GM23338 (cell line): Measurements from ENCODE around the gene ERAP2. TPM values are rescaled to one million over a fixed set of nuclear protein-coding genes. Genes with fewer than 3 reads are reported as not detected.

Source experiments
- ATAC-seq: fragments of 200-7000 bp; cut with Tn5 transposase; 3 replicates; pipeline ENCODE4 v1.9.1; 2020
- DNase-seq: peaks from one replicate; pipeline ENCODE4 v3.0.0-alpha.2; 2015; ENCODE audit warnings: low spot score
- H2AFZ ChIP-seq: fragments of 200-600 bp; sonication (generic); 2 replicates; pipeline ENCODE4 v1.8.0; 2016; ENCODE audit warnings: antibody characterized with exemption, mild to moderate bottlenecking, moderate library complexity
- H3F3A ChIP-seq: fragments of 200-600 bp; sonication (generic); replicated peaks from 2 replicates; pipeline ENCODE4 v1.8.0; 2017; ENCODE audit warnings: antibody characterized with exemption, mixed run types, low read depth
- H3K27ac ChIP-seq: fragments of 200-600 bp; sonication (generic); 2 replicates; pipeline ENCODE4 v1.6.1; 2016; ENCODE audit warnings: low read depth
- H3K27me3 ChIP-seq: fragments of 200-600 bp; sonication (generic); 2 replicates; pipeline ENCODE4 v1.8.0; 2016; ENCODE audit warnings: mild to moderate bottlenecking, mixed run types, moderate library complexity; ENCODE audit not compliant: insufficient read depth
- H3K36me3 ChIP-seq: fragments of 200-600 bp; sonication (generic); 2 replicates; pipeline ENCODE4 v1.8.0; 2016; ENCODE audit warnings: mild to moderate bottlenecking; ENCODE audit not compliant: insufficient read depth
- H3K4me1 ChIP-seq: fragments of 200-600 bp; sonication (generic); 2 replicates; pipeline ENCODE4 v1.8.0; 2016; ENCODE audit warnings: mild to moderate bottlenecking, moderate library complexity; ENCODE audit not compliant: insufficient read depth
- H3K4me2 ChIP-seq: fragments of 200-600 bp; sonication (generic); 2 replicates; pipeline ENCODE4 v1.7.1; 2017; ENCODE audit warnings: mixed run types
- H3K4me3 ChIP-seq: fragments of 200-600 bp; sonication (generic); 2 replicates; pipeline ENCODE4 v1.6.1; 2016; ENCODE audit warnings: mixed run types
- H3K79me2 ChIP-seq: fragments of 200-600 bp; sonication (generic); replicated peaks from 2 replicates; pipeline ENCODE4 v1.8.0; 2017; ENCODE audit warnings: mild to moderate bottlenecking; ENCODE audit not compliant: insufficient read depth
- H3K9me2 ChIP-seq: fragments of 200-600 bp; sonication (generic); 2 replicates; pipeline ENCODE4 v1.8.0; 2017; ENCODE audit not compliant: insufficient read depth
- H4K20me1 ChIP-seq: fragments of 200-600 bp; sonication (generic); replicated peaks from 2 replicates; pipeline ENCODE4 v1.8.0; 2017; ENCODE audit warnings: mild to moderate bottlenecking; ENCODE audit not compliant: insufficient read depth
- H3K27ac Mint-ChIP-seq: 2 replicates; pipeline ENCODE4 v1.8.0; 2020; ENCODE audit warnings: inconsistent platforms, mild to moderate bottlenecking, moderate library complexity, mixed read lengths
- H3K27me3 Mint-ChIP-seq: 3 replicates; pipeline ENCODE4 v1.8.0; 2022; ENCODE audit warnings: low read depth, mild to moderate bottlenecking, moderate library complexity, mixed read lengths, inconsistent platforms; ENCODE audit not compliant: insufficient read depth, poor library complexity
- H3K36me3 Mint-ChIP-seq: 3 replicates; pipeline ENCODE4 v1.8.0; 2021; ENCODE audit warnings: low read depth, mild to moderate bottlenecking, inconsistent platforms, moderate library complexity, mixed read lengths
- H3K4me1 Mint-ChIP-seq: 3 replicates; pipeline ENCODE4 v1.8.0; 2020; ENCODE audit warnings: mild to moderate bottlenecking, inconsistent platforms, mixed read lengths
- H3K4me3 Mint-ChIP-seq: 3 replicates; pipeline ENCODE4 v1.8.0; 2021; ENCODE audit warnings: moderate library complexity, mild to moderate bottlenecking, inconsistent platforms, mixed read lengths
- H3K9me3 Mint-ChIP-seq: 3 replicates; pipeline ENCODE4 v1.8.0; 2020; ENCODE audit warnings: moderate library complexity, mild to moderate bottlenecking, inconsistent platforms, mixed read lengths
- CREB1 ChIP-seq: fragments of 250-450 bp; sonication (Bioruptor Pico); IDR thresholded peaks from 2 replicates; pipeline ENCODE4 v1.5.0; 2020; ENCODE audit warnings: low read depth, mild to moderate bottlenecking, moderate library complexity
- ETS1 ChIP-seq: IDR thresholded peaks from 2 replicates; pipeline ENCODE4 v1.6.1; 2016; ENCODE audit warnings: antibody characterized with exemption
- EZH2 ChIP-seq: fragments of 200-600 bp; sonication (generic); IDR thresholded peaks from one replicate; pipeline ENCODE4 v1.8.0; 2017; ENCODE audit warnings: antibody characterized with exemption, mild to moderate bottlenecking, low read depth; ENCODE audit not compliant: unreplicated experiment
- EZH2phosphoT487 ChIP-seq: fragments of 200-600 bp; sonication (generic); IDR thresholded peaks from one replicate; pipeline ENCODE4 v1.8.1; 2018; ENCODE audit warnings: antibody characterized with exemption; ENCODE audit not compliant: unreplicated experiment
- JUNB ChIP-seq: IDR thresholded peaks from one replicate; pipeline ENCODE4 v1.6.1; 2016; ENCODE audit warnings: antibody characterized with exemption; ENCODE audit not compliant: unreplicated experiment
- NANOG ChIP-seq: IDR thresholded peaks from 2 replicates; pipeline ENCODE4 v1.6.1; 2016; ENCODE audit warnings: antibody characterized with exemption, borderline replicate concordance
- POLR2AphosphoS5 ChIP-seq: IDR thresholded peaks from 2 replicates; pipeline ENCODE4 v1.6.1; 2016; ENCODE audit warnings: antibody characterized with exemption, low read depth
- STAT1 ChIP-seq: IDR thresholded peaks from one replicate; pipeline ENCODE4 v1.6.1; 2016; ENCODE audit warnings: antibody characterized with exemption; ENCODE audit not compliant: unreplicated experiment
- ZNF114 ChIP-seq: fragments of 250-450 bp; sonication (Bioruptor Pico); IDR thresholded peaks from 2 replicates; pipeline ENCODE4 v1.5.0; 2020; ENCODE audit warnings: mild to moderate bottlenecking, moderate library complexity
- ZNF331 ChIP-seq: fragments of 250-450 bp; sonication (Bioruptor Pico); IDR thresholded peaks from 2 replicates; pipeline ENCODE4 v1.5.0; 2020; ENCODE audit warnings: low read depth, mild to moderate bottlenecking, moderate library complexity
- polyA plus RNA-seq: library from polyadenylated mRNA; unstranded; fragments of >200 nt; fragmentation: Nextera tagmentation; extraction: Ambion mirVana; gene quantifications from 2 replicates; pipeline ENCODE4 v1.2.1, GENCODE V29; 2016
- total RNA-seq: library from RNA; depleted of rRNA; stranded (reverse); fragments of >200 nt; shearing (Covaris generic); gene quantifications from 2 replicates; pipeline ENCODE4 v1.2.3, GENCODE V29; 2014
- TF ChIP-seq, protein P1 (sequence below), 2 experiments: fragments of 200-600 bp in 1 of 2; sonication (generic) in 1 of 2; conservative IDR thresholded peaks; 2 replicates each; pipeline versions ENCODE4 v1.5.1 to v1.6.1; 2016 to 2017; ENCODE audit warnings: antibody characterized with exemption in 2 of 2, low read depth in 2 of 2, mild to moderate bottlenecking in 2 of 2, moderate library complexity in 1 of 2
- TF ChIP-seq, protein P2 (sequence below): IDR thresholded peaks from one replicate; pipeline ENCODE4 v1.6.1; 2018; ENCODE audit warnings: antibody characterized with exemption; ENCODE audit not compliant: unreplicated experiment
- TF ChIP-seq, protein P3 (sequence below): fragments of 250-450 bp; sonication (Bioruptor Pico); IDR thresholded peaks from 2 replicates; pipeline ENCODE4 v1.5.0; 2020; ENCODE audit warnings: mild to moderate bottlenecking, moderate library complexity

Gene ERAP2
- total and polyA plus RNA-seq, 2 experiments from 2014 or later = 0.73 TPM; not detected in 1

- Histone ChIP-seq H3F3A (no peaks in the 10 kb centered on the region), H3K9me2 (0 out of 2 replicates have a peak, but pooled peaks cover 3% of the 10 kb centered on the region), H3K79me2 (peaks cover under 1% of the 10 kb centered on the region; the same call in 1 of the 2 replicates), H3K4me3 (no peak overlapping the region), H3K4me1 (peaks cover 13% of the 10 kb centered on the region; the same call in 1 of the 2 replicates), H3K27me3 (no peaks in the 10 kb centered on the region), H3K4me2 (no peak overlapping the region), H3K27ac (no peak overlapping the region), H3K36me3 (no peaks in the 10 kb centered on the region), H2AFZ (no peak overlapping the region), H4K20me1 (no peaks in the 10 kb centered on the region)
- Mint-ChIP-seq H3K9me3 (peaks cover 11% of the 10 kb centered on the region; the same call in 2 of the 3 replicates), H3K4me3 (no peak overlapping the region), H3K4me1 (peaks cover 12% of the 10 kb centered on the region), H3K27me3 (no peaks in the 10 kb centered on the region), H3K36me3 (peaks cover 12% of the 10 kb centered on the region; the same call in 2 of the 3 replicates), H3K27ac (no peak overlapping the region)
- ATAC-seq = no peak
- DNase-seq = no peak
- TF ChIP-seq ZNF331 (CRISPR knock-in tag) (no peak), JUNB (no peak), STAT1 (no peak), EZH2 (no peak), NANOG (no peak), EZH2phosphoT487 (no peak), ETS1 (no peak), CREB1 (CRISPR knock-in tag) (no peak), ZNF114 (CRISPR knock-in tag) (no peak), POLR2AphosphoS5 (no peak)
- TF ChIP-seq, protein P1, sequence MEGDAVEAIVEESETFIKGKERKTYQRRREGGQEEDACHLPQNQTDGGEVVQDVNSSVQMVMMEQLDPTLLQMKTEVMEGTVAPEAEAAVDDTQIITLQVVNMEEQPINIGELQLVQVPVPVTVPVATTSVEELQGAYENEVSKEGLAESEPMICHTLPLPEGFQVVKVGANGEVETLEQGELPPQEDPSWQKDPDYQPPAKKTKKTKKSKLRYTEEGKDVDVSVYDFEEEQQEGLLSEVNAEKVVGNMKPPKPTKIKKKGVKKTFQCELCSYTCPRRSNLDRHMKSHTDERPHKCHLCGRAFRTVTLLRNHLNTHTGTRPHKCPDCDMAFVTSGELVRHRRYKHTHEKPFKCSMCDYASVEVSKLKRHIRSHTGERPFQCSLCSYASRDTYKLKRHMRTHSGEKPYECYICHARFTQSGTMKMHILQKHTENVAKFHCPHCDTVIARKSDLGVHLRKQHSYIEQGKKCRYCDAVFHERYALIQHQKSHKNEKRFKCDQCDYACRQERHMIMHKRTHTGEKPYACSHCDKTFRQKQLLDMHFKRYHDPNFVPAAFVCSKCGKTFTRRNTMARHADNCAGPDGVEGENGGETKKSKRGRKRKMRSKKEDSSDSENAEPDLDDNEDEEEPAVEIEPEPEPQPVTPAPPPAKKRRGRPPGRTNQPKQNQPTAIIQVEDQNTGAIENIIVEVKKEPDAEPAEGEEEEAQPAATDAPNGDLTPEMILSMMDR (conservative IDR thresholded peaks at IDR 0.05; ENCODE audit: low read depth in 2 of 2) = no peak
- TF ChIP-seq, protein P2, sequence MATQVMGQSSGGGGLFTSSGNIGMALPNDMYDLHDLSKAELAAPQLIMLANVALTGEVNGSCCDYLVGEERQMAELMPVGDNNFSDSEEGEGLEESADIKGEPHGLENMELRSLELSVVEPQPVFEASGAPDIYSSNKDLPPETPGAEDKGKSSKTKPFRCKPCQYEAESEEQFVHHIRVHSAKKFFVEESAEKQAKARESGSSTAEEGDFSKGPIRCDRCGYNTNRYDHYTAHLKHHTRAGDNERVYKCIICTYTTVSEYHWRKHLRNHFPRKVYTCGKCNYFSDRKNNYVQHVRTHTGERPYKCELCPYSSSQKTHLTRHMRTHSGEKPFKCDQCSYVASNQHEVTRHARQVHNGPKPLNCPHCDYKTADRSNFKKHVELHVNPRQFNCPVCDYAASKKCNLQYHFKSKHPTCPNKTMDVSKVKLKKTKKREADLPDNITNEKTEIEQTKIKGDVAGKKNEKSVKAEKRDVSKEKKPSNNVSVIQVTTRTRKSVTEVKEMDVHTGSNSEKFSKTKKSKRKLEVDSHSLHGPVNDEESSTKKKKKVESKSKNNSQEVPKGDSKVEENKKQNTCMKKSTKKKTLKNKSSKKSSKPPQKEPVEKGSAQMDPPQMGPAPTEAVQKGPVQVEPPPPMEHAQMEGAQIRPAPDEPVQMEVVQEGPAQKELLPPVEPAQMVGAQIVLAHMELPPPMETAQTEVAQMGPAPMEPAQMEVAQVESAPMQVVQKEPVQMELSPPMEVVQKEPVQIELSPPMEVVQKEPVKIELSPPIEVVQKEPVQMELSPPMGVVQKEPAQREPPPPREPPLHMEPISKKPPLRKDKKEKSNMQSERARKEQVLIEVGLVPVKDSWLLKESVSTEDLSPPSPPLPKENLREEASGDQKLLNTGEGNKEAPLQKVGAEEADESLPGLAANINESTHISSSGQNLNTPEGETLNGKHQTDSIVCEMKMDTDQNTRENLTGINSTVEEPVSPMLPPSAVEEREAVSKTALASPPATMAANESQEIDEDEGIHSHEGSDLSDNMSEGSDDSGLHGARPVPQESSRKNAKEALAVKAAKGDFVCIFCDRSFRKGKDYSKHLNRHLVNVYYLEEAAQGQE = no peak
- TF ChIP-seq, protein P3, sequence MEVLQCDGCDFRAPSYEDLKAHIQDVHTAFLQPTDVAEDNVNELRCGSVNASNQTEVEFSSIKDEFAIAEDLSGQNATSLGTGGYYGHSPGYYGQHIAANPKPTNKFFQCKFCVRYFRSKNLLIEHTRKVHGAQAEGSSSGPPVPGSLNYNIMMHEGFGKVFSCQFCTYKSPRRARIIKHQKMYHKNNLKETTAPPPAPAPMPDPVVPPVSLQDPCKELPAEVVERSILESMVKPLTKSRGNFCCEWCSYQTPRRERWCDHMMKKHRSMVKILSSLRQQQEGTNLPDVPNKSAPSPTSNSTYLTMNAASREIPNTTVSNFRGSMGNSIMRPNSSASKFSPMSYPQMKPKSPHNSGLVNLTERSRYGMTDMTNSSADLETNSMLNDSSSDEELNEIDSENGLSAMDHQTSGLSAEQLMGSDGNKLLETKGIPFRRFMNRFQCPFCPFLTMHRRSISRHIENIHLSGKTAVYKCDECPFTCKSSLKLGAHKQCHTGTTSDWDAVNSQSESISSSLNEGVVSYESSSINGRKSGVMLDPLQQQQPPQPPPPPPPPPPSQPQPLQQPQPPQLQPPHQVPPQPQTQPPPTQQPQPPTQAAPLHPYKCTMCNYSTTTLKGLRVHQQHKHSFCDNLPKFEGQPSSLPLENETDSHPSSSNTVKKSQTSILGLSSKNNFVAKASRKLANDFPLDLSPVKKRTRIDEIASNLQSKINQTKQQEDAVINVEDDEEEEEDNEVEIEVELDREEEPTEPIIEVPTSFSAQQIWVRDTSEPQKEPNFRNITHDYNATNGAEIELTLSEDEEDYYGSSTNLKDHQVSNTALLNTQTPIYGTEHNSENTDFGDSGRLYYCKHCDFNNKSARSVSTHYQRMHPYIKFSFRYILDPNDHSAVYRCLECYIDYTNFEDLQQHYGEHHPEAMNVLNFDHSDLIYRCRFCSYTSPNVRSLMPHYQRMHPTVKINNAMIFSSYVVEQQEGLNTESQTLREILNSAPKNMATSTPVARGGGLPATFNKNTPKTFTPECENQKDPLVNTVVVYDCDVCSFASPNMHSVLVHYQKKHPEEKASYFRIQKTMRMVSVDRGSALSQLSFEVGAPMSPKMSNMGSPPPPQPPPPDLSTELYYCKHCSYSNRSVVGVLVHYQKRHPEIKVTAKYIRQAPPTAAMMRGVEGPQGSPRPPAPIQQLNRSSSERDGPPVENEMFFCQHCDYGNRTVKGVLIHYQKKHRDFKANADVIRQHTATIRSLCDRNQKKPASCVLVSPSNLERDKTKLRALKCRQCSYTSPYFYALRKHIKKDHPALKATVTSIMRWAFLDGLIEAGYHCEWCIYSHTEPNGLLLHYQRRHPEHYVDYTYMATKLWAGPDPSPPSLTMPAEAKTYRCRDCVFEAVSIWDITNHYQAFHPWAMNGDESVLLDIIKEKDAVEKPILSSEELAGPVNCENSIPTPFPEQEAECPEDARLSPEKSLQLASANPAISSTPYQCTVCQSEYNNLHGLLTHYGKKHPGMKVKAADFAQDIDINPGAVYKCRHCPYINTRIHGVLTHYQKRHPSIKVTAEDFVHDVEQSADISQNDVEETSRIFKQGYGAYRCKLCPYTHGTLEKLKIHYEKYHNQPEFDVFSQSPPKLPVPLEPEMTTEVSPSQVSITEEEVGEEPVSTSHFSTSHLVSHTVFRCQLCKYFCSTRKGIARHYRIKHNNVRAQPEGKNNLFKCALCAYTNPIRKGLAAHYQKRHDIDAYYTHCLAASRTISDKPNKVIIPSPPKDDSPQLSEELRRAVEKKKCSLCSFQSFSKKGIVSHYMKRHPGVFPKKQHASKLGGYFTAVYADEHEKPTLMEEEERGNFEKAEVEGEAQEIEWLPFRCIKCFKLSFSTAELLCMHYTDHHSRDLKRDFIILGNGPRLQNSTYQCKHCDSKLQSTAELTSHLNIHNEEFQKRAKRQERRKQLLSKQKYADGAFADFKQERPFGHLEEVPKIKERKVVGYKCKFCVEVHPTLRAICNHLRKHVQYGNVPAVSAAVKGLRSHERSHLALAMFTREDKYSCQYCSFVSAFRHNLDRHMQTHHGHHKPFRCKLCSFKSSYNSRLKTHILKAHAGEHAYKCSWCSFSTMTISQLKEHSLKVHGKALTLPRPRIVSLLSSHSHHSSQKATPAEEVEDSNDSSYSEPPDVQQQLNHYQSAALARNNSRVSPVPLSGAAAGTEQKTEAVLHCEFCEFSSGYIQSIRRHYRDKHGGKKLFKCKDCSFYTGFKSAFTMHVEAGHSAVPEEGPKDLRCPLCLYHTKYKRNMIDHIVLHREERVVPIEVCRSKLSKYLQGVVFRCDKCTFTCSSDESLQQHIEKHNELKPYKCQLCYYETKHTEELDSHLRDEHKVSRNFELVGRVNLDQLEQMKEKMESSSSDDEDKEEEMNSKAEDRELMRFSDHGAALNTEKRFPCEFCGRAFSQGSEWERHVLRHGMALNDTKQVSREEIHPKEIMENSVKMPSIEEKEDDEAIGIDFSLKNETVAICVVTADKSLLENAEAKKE (CRISPR knock-in tag) = no peak
Measured at GRCh38 chr5:96945144-96945897, 69.0 kb downstream of the ERAP2 start.
